Mesendoderm (in vitro differentiated cells): Measurements from ENCODE around the gene PTGES2.

Experiments used
- DNase-seq: peaks from one replicate; pipeline ENCODE4 v3.0.0; 2013
- H2AK5ac ChIP-seq: 2 replicates; pipeline ENCODE4 v1.6.1; 2013; ENCODE audit warnings: low read length, inconsistent platforms
- H2BK120ac ChIP-seq: 2 replicates; pipeline ENCODE4 v1.6.1; 2013; ENCODE audit warnings: low read depth, mild to moderate bottlenecking, low read length, moderate library complexity, mixed read lengths
- H2BK15ac ChIP-seq: replicated peaks from 2 replicates; pipeline ENCODE4 v1.6.1; 2013; ENCODE audit warnings: low read depth, mild to moderate bottlenecking, moderate library complexity
- H2BK5ac ChIP-seq: 2 replicates; pipeline ENCODE4 v1.6.1; 2013; ENCODE audit warnings: low read length, inconsistent platforms
- H3K18ac ChIP-seq: 2 replicates; pipeline ENCODE4 v1.6.1; 2013; ENCODE audit warnings: mild to moderate bottlenecking, low read length, mixed read lengths
- H3K23ac ChIP-seq: one replicate; pipeline ENCODE4 v1.6.1; 2013; ENCODE audit warnings: low read length
- H3K27ac ChIP-seq: 2 replicates; pipeline ENCODE4 v1.5.1; 2013; ENCODE audit warnings: low read depth, mild to moderate bottlenecking, inconsistent platforms, low read length, moderate library complexity
- H3K27me3 ChIP-seq: 2 replicates; pipeline ENCODE4 v1.6.1; 2013; ENCODE audit warnings: low read length, control low read depth, mild to moderate bottlenecking, inconsistent platforms; ENCODE audit not compliant: insufficient read depth, poor library complexity
- H3K36me3 ChIP-seq: 2 replicates; pipeline ENCODE4 v1.6.1; 2013; ENCODE audit warnings: low read length, inconsistent platforms; ENCODE audit not compliant: control insufficient read depth, insufficient read depth
- H3K4ac ChIP-seq: one replicate; pipeline ENCODE4 v1.6.1; 2013; ENCODE audit warnings: low read depth, mild to moderate bottlenecking, low read length, moderate library complexity
- H3K4me1 ChIP-seq: 2 replicates; pipeline ENCODE4 v1.6.1; 2013; ENCODE audit warnings: low read depth, low read length, inconsistent platforms; ENCODE audit not compliant: control insufficient read depth
- H3K4me2 ChIP-seq: 2 replicates; pipeline ENCODE4 v1.6.1; 2013; ENCODE audit warnings: low read length
- H3K4me3 ChIP-seq: 2 replicates; pipeline ENCODE4 v1.5.1; 2013; ENCODE audit warnings: mild to moderate bottlenecking, low read length
- H3K56ac ChIP-seq: one replicate; pipeline ENCODE4 v1.6.1; 2013; ENCODE audit warnings: low read length
- H3K79me1 ChIP-seq: 2 replicates; pipeline ENCODE4 v1.6.1; 2013; ENCODE audit warnings: low read length, inconsistent platforms
- H3K79me2 ChIP-seq: 2 replicates; pipeline ENCODE4 v1.6.1; 2013; ENCODE audit warnings: mild to moderate bottlenecking, low read length; ENCODE audit not compliant: control insufficient read depth, insufficient read depth
- H3K9ac ChIP-seq: 2 replicates; pipeline ENCODE4 v1.6.1; 2013; ENCODE audit warnings: low read length, inconsistent platforms
- H4K5ac ChIP-seq: one replicate; pipeline ENCODE4 v1.6.1; 2013; ENCODE audit warnings: low read length
- H4K8ac ChIP-seq: one replicate; pipeline ENCODE4 v1.6.1; 2013; ENCODE audit warnings: low read depth, mild to moderate bottlenecking, control low read depth, low read length, moderate library complexity
- WGBS: extraction: QIAGEN DNeasy Blood & Tissue Kit; methylation state at CpG from one replicate; pipeline ENCODE4 v1.1.7; 2013; ENCODE audit warnings: low lambda C conversion rate, missing lambda C conversion rate; ENCODE audit not compliant: insufficient coverage; ENCODE audit errors: extremely low coverage; 5-methylcytosine and 5-hydroxymethylcytosine counted together

The PTGES2 gene

GRCh38 chr9:128098297-128099230, 29.0 kb downstream of the PTGES2 start:
- peak overlapping the region; percentile 77 for H3K9ac ChIP-seq
- H2AK5ac ChIP-seq, result no peak overlapping the region
- H3K36me3 ChIP-seq, result peaks cover 3% of the 10 kb centered on the region
- H3K56ac ChIP-seq, result peak overlapping the region; percentile 82
- peaks cover 13% of the 10 kb centered on the region for H3K4me1 ChIP-seq
- no peak overlapping the region for H3K4ac ChIP-seq
- H3K4me3 ChIP-seq, result peak overlapping the region; percentile 36
- peaks cover 17% of the 10 kb centered on the region for H3K79me2 ChIP-seq
- H3K4me2 ChIP-seq, result peak overlapping the region; percentile 83
- no peak overlapping the region for H3K18ac ChIP-seq
- H3K27ac ChIP-seq, result peak overlapping the region; percentile 79
- no peak overlapping the region for H2BK120ac ChIP-seq
- no peak overlapping the region for H4K8ac ChIP-seq
- H2BK5ac ChIP-seq, result peak overlapping the region; percentile 22
- peaks cover 25% of the 10 kb centered on the region for H3K79me1 ChIP-seq
- no peaks in the 10 kb centered on the region for H3K27me3 ChIP-seq
- H2BK15ac ChIP-seq, result no peak overlapping the region
- H4K5ac ChIP-seq, result no peak overlapping the region
- no peak overlapping the region for H3K23ac ChIP-seq
- DNase-seq, result peak; percentile 100
- WGBS, result no CpG with 5 or more reads among the region's 32 CpGs

- Histone ChIP-seq H3K4ac (no peak overlapping the region), H3K79me2 (peaks cover 17% of the 10 kb centered on the region), H3K18ac (no peak overlapping the region), H2BK15ac (no peak overlapping the region), H3K27ac (peak overlapping the region; percentile 42), H2BK5ac (no peak overlapping the region), H3K36me3 (peaks cover 3% of the 10 kb centered on the region), H3K4me1 (peaks cover 13% of the 10 kb centered on the region), H3K9ac (peak overlapping the region; percentile 41), H3K56ac (peak overlapping the region; percentile 49), H3K4me2 (no peak overlapping the region), H3K27me3 (no peaks in the 10 kb centered on the region), H2AK5ac (no peak overlapping the region), H2BK120ac (no peak overlapping the region), H3K79me1 (peaks cover 25% of the 10 kb centered on the region), H4K5ac (no peak overlapping the region), H4K8ac (no peak overlapping the region), H3K23ac (no peak overlapping the region), H3K4me3 (no peak overlapping the region)
- DNase-seq, result no peak
- no CpG with 5 or more reads among the region's 13 CpGs for WGBS
These were observed 29.8 kb downstream of the PTGES2 start for GRCh38 chr9:128097543-128098296.

GRCh38 chr9:128096616-128097536, 30.7 kb downstream of the PTGES2 start:
- no peak overlapping the region for H4K5ac ChIP-seq
- H3K4ac ChIP-seq, result no peak overlapping the region
- H3K27ac ChIP-seq, result no peak overlapping the region
- H3K4me3 ChIP-seq, result no peak overlapping the region
- no peak overlapping the region for H4K8ac ChIP-seq
- WGBS, result no CpG with 5 or more reads among the region's 19 CpGs
- H3K79me1 ChIP-seq, result peaks cover 29% of the 10 kb centered on the region
- no peak overlapping the region for H3K23ac ChIP-seq
- peaks cover 18% of the 10 kb centered on the region for H3K79me2 ChIP-seq
- no peak overlapping the region for H3K9ac ChIP-seq
- peak overlapping the region; percentile 22 for H2AK5ac ChIP-seq
- no peak overlapping the region for H3K4me2 ChIP-seq
- peaks cover 13% of the 10 kb centered on the region for H3K4me1 ChIP-seq
- H2BK120ac ChIP-seq, result no peak overlapping the region
- no peak overlapping the region for H3K18ac ChIP-seq
- H3K36me3 ChIP-seq, result peaks cover 3% of the 10 kb centered on the region
- no peak overlapping the region for H2BK5ac ChIP-seq
- peak; percentile 86 for DNase-seq
- no peaks in the 10 kb centered on the region for H3K27me3 ChIP-seq
- H3K56ac ChIP-seq, result no peak overlapping the region
- H2BK15ac ChIP-seq, result no peak overlapping the region

DNA sequence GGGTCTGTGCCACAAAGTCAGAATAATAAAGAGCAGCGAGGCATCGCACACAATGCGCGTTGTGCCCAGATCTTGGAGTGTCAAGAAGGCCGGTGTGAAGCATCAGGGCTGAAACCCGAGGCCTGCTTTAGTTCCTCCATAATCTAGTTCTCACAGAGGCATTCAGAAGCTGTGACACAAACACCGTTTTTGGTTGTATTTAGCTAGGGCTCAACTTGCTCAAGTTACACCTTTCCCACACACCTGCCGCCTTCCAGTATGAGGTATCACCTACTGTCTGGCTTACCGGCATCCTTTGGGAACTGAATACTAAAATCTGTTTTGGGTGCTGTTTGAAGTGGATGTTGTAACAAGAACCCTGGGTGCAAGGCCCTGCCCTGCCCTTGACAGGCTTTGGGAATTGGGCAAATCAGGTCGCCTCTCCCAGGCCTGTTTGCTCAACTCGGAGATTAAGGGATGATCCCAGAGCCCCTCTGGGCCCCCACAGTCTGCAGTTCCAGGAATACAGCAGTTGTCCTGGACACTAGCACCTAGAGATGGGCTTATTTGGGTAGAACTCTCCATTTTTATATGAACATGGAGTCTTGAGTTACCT, 32.5 kb downstream of the PTGES2 start:
- H3K4me1 ChIP-seq, result peaks cover 13% of the 10 kb centered on the region
- H3K4ac ChIP-seq, result no peak overlapping the region
- no peak for DNase-seq
- no peak overlapping the region for H2BK5ac ChIP-seq
- no peaks in the 10 kb centered on the region for H3K27me3 ChIP-seq
- H3K18ac ChIP-seq, result no peak overlapping the region
- no peaks in the 10 kb centered on the region for H3K36me3 ChIP-seq
- no peak overlapping the region for H4K5ac ChIP-seq
- H3K56ac ChIP-seq, result no peak overlapping the region
- H3K4me3 ChIP-seq, result no peak overlapping the region
- H3K4me2 ChIP-seq, result no peak overlapping the region
- H4K8ac ChIP-seq, result no peak overlapping the region
- peaks cover 18% of the 10 kb centered on the region for H3K79me2 ChIP-seq
- H3K27ac ChIP-seq, result no peak overlapping the region
- peaks cover 23% of the 10 kb centered on the region for H3K79me1 ChIP-seq
- no peak overlapping the region for H2BK15ac ChIP-seq
- no peak overlapping the region for H2BK120ac ChIP-seq
- no peak overlapping the region for H3K9ac ChIP-seq
- H3K23ac ChIP-seq, result no peak overlapping the region
- WGBS, result no CpG with 5 or more reads among the region's 11 CpGs
- H2AK5ac ChIP-seq, result no peak overlapping the region
